Stimulated activated CD8-positive, alpha-beta memory T cell treated with anti-CD3 and anti-CD28 coated beads, Interleukin-12 subunit alpha, Interleukin-12 subunit beta, amount 100 ng/mL, for 24 hours (primary cell): Measurements from ENCODE around the gene VN1R2.
"Not testable (repeated sequence)": the region's sequence is repeated elsewhere in the genome, so short reads cannot be mapped to it uniquely, and the experiment has no call there.

Experiments used
- DNase-seq: peaks from one replicate; pipeline ENCODE4 v3.0.0-alpha.2; 2020; ENCODE audit errors: extremely low read depth

The VN1R2 gene

GRCh38 chr19:53257715-53258342, at the start of gene VN1R2:
TSS of gene VN1R2 (plus strand) at chr19:53258292. CDS start at chr19:53258376, 84 bp downstream.
- not testable (repeated sequence) for DNase-seq

GRCh38 chr19:53211554-53211953, 46.5 kb upstream of the VN1R2 start:
- DNase-seq: not testable (repeated sequence)

GRCh38 chr19:53212703-53213320, 45.3 kb upstream of the VN1R2 start:
- DNase-seq: no peak

- not testable (repeated sequence) for DNase-seq
Measured at GRCh38 chr19:53222716-53223115, 35.4 kb upstream of the VN1R2 start.

- DNase-seq: no peak
Measured at GRCh38 chr19:53224606-53225005, 33.5 kb upstream of the VN1R2 start.

GRCh38 chr19:53237114-53237777, 20.8 kb upstream of the VN1R2 start:
- no peak for DNase-seq

GRCh38 chr19:53246498-53246897, 11.6 kb upstream of the VN1R2 start:
- DNase-seq: no peak

- DNase-seq: peak; percentile 66
Measured at GRCh38 chr19:53254411-53255341, 3.4 kb upstream of the VN1R2 start, which contains the start of gene ZNF677. TSS of gene ZNF677 (minus strand) at chr19:53254873. CDS start at chr19:53251550, 3,323 bp downstream.

- DNase-seq: not testable (repeated sequence)
Measured at GRCh38 chr19:53267623-53268022, 9.5 kb downstream of the VN1R2 start, which contains the start of gene VN1R4. TSS of gene VN1R4 (minus strand) at chr19:53267723. CDS start at chr19:53267665, 58 bp downstream.

GRCh38 chr19:53269861-53270260, 11.8 kb downstream of the VN1R2 start:
- DNase-seq: not testable (repeated sequence)

GRCh38 chr19:53272044-53272443, 14.0 kb downstream of the VN1R2 start:
- no peak for DNase-seq

- no peak for DNase-seq
Measured at GRCh38 chr19:53275480-53275879, 17.4 kb downstream of the VN1R2 start.

GRCh38 chr19:53281947-53282346, 23.9 kb downstream of the VN1R2 start:
- DNase-seq: not testable (repeated sequence)

- no peak for DNase-seq
Measured at GRCh38 chr19:53285087-53285486, 27.0 kb downstream of the VN1R2 start.

- DNase-seq: no peak
Measured at GRCh38 chr19:53290758-53291549, 32.9 kb downstream of the VN1R2 start.

GRCh38 chr19:53294786-53295441, 36.8 kb downstream of the VN1R2 start:
- no peak for DNase-seq

GRCh38 chr19:53301341-53301740, 43.2 kb downstream of the VN1R2 start:
- DNase-seq: not testable (repeated sequence)

- DNase-seq: no peak
Measured at GRCh38 chr19:53308339-53308811, 50.3 kb downstream of the VN1R2 start.
